Skin of body (tissue), 2 donors: ENCODE measurements around the gene NMB. TPM values are rescaled to one million over a fixed set of nuclear protein-coding genes. Genes with fewer than 3 reads are reported as not detected.
"Not testable (repeated sequence)": the region's sequence is repeated elsewhere in the genome, so short reads cannot be mapped to it uniquely, and the experiment has no call there.

ENCODE experiments used
- DNase-seq: peaks from one replicate; lab custom pipeline; 2025; lab: John Stamatoyannopoulos, UW
- total RNA-seq: library from RNA; depleted of rRNA; stranded (reverse); fragments of >200 nt; gene quantifications from one replicate; pipeline ENCODE4 v1.2.3, GENCODE V29; 2014

Gene NMB, protein sequence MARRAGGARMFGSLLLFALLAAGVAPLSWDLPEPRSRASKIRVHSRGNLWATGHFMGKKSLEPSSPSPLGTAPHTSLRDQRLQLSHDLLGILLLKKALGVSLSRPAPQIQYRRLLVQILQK
- 1.2 TPM for total RNA-seq

DNA sequence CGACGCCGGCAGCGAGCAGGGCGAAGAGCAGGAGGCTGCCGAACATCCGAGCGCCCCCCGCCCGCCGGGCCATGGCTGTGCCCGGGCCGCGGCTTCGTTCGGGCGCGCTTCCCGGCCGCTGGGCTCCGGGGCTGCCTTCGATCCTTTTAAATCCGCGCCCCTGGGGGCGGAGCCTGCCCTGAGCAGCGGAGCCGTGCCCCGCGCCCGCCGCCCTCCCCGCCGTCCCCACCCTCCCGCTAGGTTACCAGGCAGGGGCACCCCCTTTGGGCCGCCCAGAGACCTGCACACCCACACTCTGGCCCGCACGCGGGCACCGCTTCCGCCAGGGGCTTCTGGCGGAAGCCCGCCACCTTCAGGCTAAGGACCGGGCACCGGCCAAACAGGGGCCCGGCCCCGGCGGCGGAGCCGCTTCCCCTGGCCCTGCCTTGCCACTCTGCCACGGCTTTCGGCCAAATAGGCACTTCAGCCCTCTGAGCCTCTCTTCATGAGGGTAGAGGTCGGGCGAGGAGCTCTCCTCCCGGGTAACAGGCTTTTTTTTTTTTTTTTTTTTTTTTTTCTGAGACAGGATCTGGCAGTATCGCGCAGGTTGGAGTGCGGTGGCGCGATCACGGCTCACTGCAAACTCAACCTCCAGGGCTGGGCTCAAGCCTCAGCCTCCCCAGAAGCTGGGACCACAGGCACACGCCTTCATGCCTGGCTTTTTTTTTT lies at the start of gene NMB:
TSS of gene NMB (minus strand) at position 120 of the 708 bp plus-strand sequence. CDS start at position 73, 47 bp downstream.
- DNase-seq, result no peak

- no peak for DNase-seq
Measured at GRCh38 chr15:84703808-84704207, 45.8 kb upstream of the NMB start.

DNA sequence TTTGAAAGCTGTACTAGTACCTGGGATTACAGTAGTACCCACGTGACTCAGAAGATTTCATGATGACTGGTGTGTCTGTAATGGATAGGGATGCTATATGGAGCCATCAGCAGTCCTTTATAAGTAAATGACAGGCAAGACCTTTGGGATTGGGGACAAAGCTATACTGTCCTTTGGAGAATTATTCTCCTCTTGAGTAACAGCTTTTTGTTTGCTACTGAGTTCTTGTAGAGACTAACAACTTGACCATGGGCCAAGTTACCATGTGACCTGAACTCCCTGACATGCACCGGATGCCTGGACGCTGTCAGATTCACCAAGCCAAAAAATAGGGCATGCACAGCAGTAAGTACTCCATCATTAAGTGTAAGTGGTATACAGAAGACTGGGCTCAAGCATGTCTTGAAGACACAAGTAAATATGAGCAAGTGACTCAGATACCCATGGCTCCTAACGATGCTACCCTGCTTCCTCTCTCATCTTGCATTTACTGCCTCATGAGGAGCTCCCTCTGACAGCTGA lies 45.0 kb upstream of the NMB start:
- DNase-seq, result no peak

GRCh38 chr15:84699538-84700191 lies 41.7 kb upstream of the NMB start:
- DNase-seq, result no peak

DNA sequence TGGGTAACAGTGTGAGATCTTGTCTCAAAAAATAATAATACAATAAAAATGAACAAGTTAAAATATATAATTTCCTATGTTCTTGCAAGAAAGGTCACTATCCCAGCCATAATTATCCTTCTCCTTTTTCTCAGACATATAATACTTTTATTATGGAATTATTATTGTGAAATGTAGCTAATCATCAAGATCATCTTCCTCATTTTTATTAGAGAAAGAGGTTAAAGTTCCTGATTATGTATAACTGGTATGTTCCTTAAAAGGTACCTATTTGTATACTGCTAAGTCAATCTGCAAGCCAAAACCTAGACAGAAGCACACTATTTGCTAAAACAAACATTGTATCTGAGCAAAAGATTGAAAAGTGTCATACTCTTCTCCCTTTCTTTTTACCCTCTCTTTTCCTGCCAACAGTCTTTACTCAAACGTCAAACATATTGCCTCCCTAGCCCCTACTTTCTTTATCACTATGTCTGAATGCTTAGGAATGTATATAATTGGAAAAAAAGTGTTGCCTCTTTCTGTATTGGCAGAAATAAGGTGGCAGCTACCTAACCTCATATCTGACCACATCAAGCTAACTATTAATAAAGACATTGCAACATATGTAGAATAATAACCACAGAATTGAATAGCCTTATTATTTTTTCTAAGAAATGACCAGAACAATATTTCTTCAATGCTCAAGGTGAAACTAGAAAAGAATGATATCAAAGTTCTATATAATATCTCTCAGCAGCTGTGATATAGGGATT lies 39.4 kb upstream of the NMB start:
- no peak for DNase-seq

DNA sequence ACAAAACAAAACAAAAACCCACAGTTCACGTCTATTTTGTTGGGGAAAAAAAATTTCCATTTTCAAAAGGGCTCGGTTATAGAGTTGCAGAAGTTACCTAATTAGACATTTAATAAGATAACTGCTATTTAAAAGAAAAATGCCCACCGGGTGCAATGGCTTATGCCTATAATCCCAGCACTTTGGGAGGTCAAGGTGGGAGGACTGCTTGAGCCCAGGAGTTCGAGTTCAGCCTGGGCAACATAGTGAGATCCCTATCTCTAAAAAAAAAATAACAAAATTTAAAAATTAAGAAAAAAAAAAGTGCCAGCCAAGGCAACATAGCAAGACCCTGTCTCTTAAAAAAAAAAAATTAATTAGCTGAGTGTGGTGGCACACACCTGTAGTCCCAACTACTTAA lies 38.8 kb upstream of the NMB start:
- no peak for DNase-seq

- DNase-seq, result no peak
Measured at GRCh38 chr15:84690342-84690741, 32.3 kb upstream of the NMB start.

DNA sequence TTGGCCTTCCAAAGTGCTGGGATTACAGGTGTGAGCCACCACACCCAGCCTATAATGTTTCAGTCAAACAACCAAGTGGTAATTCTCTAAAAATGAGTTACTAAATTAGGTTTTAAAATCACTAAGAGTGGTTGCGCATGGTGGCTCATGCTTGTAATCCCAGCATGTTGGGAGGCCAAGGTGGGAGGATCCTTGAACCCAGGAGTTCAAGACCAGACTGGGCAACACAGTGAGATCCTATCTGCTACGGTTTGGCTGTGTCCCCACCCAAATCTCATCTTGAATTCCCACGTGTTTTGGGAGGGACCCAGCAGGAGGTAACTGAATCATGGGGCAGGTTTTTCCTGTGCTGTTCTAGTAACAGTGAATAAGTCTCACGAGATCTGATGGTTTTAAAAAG lies 31.9 kb upstream of the NMB start:
- DNase-seq, result no peak

DNA sequence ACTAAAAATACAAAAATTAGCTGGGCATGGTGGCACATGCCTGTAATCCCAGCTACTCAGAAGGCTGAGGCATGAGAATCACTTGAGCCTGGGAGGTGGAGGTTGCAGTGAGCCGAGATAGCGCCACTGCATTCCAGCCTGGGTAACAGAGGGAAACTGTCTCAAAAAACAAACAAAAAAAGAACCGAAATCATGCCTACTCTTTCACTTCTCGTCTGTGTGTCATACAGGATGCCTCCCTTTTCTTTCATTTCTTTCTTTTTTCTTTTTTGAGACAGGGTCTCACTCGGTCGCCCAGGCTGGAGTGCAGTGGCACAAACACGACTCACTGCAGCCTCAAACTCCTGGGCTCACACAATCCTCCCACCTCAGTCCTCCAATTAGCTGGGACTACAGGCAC lies 28.4 kb upstream of the NMB start:
- DNase-seq, result not testable (repeated sequence)

- no peak for DNase-seq
Measured at GRCh38 chr15:84685304-84685703, 27.3 kb upstream of the NMB start.

GRCh38 chr15:84684092-84684491 lies 26.1 kb upstream of the NMB start:
- DNase-seq, result no peak

DNA sequence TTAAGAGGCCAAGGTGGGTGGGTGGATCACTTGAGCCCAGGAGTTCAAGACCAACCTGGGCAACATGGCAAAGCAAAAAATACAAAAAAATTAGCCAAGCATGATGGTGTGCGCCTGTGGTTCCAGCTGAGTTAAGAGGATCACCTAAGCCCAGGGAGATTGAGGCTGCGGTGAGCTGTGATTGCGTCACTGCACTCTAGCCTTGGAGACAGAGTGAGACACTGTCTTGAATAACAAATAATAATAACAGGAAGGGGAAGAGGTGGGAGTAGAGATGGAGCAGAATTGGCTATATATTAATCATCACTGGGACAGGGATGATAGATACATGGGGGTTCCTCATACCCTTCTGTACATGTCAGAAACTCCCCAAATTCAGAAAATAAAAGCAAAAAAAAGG lies 23.8 kb upstream of the NMB start:
- DNase-seq, result no peak

DNA sequence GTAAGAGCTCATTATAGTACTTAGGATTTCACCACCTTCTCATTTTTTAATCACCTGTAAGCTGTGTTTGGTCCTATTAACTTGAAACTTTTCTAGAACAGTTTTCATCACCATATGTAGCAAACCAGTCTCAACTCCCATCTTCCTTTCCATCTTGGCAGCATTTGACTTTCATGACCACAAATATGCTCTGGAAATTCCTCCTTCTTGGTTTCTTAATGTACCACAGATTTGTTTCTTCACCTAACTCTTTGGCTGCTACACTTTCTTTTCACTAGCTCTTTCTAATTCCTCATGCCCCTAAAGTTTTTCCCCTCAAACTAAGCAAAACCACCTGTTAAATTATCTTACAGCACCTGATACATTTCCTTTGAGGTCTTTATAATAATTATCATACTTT lies 13.2 kb upstream of the NMB start:
- peak; percentile 15 for DNase-seq

DNA sequence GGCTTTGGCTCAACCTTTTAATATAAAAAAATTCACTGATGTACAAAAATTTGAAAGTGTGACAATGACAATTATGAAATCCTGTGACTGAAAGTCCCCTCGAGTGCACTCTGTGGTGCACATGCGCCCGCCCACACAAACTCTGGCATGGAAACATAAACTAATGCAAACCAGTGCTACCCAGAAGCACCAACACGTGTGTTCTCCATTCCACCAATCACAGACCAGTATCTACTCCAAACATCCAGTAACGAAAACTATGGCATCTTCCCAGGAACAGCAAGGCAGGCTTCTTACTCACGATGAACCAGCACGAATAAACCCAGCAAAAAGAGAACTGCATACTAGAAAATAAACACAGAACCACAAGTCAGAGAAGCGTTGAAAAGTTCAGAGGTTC lies 11.7 kb upstream of the NMB start:
- no peak for DNase-seq

- DNase-seq, result no peak
Measured at GRCh38 chr15:84668221-84668982, 10.4 kb upstream of the NMB start.

DNA sequence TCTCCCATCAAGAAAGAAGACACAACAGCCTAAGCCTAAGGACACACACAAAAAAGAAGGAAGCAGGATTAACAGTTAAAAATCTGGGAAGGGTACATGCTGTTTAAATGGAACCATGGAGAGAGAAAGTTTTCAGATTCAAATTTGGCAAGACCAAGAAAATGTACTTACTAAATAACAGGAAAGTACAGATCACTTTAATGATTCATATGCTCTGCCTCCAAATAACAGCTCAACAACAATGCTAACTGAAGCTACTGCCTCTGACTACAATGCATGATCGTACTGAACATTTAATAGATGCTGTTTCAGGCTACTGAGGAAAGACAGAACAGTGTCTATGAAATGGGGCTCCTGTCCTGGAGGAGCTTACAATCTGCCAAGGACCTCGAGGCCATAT lies 8.4 kb upstream of the NMB start:
- no peak for DNase-seq

- no peak for DNase-seq
Measured at GRCh38 chr15:84661001-84661400, 3.0 kb upstream of the NMB start.

- no peak for DNase-seq
Measured at GRCh38 chr15:84659904-84660781, 2.1 kb upstream of the NMB start.

DNA sequence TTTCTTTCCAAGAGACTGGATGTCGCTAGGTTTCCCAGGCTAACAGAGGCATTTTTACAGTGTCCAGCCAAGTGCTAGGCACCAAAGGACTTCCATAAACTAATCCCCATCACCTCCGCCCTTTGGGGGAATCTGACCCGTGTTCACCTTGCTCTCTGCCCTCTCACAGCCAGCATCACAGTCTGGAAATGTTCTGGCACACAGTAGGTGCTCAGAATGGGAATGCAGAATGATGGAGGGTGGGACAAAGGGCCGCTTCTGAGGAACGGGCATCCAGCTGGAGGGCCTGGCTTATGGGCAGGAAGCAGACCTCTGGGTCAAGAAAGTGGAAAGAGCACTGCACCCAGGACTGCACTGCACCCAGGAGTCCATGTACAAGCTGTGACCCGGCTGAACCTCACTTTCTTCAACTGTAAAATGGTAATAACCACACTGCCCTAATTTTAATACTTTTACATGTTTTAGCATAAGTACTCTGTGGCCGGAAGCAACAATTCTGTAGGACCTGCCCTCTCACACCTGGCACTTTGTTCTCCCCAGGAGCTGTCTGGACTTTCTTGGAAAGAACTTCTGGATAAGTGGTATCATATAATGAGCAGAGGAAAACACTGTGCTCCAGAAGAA lies 901 bp upstream of the NMB start:
- DNase-seq, result no peak

GRCh38 chr15:84657748-84658079 lies 285 bp downstream of the NMB start:
- no peak for DNase-seq
